Measurements from ENCODE around the gene IGFBP3. TPM values are rescaled to one million over a fixed set of nuclear protein-coding genes. Genes with fewer than 3 reads are reported as not detected.

Gene IGFBP3
- total and polyA plus RNA-seq, 2 of the 13 experiments (the other 11 are each of a cell fraction or from before 2014, with no cell fraction given), result 57.5 TPM; not detected in 1

DNA sequence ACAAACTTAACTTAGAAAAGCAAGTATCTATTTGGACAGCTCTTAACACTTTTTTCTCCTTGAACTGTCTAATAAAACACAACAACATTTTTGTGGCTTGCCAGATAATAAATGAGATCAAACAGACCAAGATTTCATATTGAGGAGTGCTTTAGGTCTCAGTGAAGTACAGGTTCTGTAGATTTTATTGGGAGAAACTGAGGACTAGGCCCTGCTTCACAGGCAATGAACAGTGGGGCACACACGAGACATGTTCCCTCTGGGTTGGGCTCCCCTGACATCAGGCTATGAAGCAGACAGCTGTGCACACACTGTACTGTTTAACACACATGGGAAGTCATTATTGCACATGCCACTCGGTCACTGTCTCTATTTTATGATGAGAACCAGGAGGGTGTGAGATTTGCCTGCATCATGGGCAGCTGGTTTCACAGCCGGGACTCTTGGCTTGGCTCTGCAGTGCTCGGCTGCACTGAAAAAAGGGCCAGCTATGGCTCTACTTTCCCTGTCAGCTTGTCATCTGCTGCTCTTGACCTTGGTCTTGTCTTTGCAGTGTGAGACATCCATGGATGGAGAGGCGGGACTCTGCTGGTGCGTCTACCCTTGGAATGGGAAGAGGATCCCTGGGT lies 28.6 kb downstream of the IGFBP3 start (continued):
- TF ChIP-seq POGZ (CRISPR knock-in tag; IDR thresholded peaks at IDR 0.05) (peak; percentile 28; the same call in 1 of the 2 replicates), PRDM4 (CRISPR knock-in tag; IDR thresholded peaks at IDR 0.05; ENCODE audit: borderline replicate concordance) (no peak), SP1 (IDR thresholded peaks at IDR 0.05) (no peak), SP1 (CRISPR knock-in tag; IDR thresholded peaks at IDR 0.05) (no peak), RNF2 (conservative IDR thresholded peaks at IDR 0.05; ENCODE audit: low read depth) (no peak), U2AF2 (IDR thresholded peaks at IDR 0.05; ENCODE audit: low read depth, low read length) (no peak), ZKSCAN8 (CRISPR knock-in tag; IDR thresholded peaks at IDR 0.05; ENCODE audit: borderline replicate concordance) (no peak), TEAD3 (CRISPR knock-in tag; optimal IDR thresholded peaks at IDR 0.05; ENCODE audit: borderline replicate concordance) (peak; percentile 52), MTA3 (CRISPR knock-in tag; IDR thresholded peaks at IDR 0.05) (no peak), YEATS2 (CRISPR knock-in tag; IDR thresholded peaks at IDR 0.05; ENCODE audit: borderline replicate concordance) (no peak), PRPF4 (IDR thresholded peaks at IDR 0.05; ENCODE audit: low read depth, low read length, poor library complexity, severe bottlenecking) (no peak), NFE2L1 (CRISPR knock-in tag; IDR thresholded peaks at IDR 0.05; ENCODE audit: borderline replicate concordance) (no peak; the same call in 1 of the 2 replicates), SRF (IDR thresholded peaks at IDR 0.05; ENCODE audit: low read depth, low read length) (no peak), MEF2D (CRISPR knock-in tag; IDR thresholded peaks at IDR 0.05) (no peak), ZNF10 (CRISPR knock-in tag; IDR thresholded peaks at IDR 0.05; ENCODE audit: borderline replicate concordance, low read depth) (no peak), MAFK (conservative IDR thresholded peaks at IDR 0.05 in 1 of 2, IDR thresholded peaks at IDR 0.05 in 1 of 2; ENCODE audit: low read length in 2 of 2) (no peak), ZNF496 (CRISPR knock-in tag; IDR thresholded peaks at IDR 0.05; ENCODE audit: insufficient replicate concordance) (no peak), SRSF1 (optimal IDR thresholded peaks at IDR 0.05; ENCODE audit: low read depth, low read length) (no peak), ZNF839 (CRISPR knock-in tag; IDR thresholded peaks at IDR 0.05; ENCODE audit: borderline replicate concordance) (peak; percentile 58; the same call in 1 of the 2 replicates)
- TF ChIP-seq, protein P1, sequence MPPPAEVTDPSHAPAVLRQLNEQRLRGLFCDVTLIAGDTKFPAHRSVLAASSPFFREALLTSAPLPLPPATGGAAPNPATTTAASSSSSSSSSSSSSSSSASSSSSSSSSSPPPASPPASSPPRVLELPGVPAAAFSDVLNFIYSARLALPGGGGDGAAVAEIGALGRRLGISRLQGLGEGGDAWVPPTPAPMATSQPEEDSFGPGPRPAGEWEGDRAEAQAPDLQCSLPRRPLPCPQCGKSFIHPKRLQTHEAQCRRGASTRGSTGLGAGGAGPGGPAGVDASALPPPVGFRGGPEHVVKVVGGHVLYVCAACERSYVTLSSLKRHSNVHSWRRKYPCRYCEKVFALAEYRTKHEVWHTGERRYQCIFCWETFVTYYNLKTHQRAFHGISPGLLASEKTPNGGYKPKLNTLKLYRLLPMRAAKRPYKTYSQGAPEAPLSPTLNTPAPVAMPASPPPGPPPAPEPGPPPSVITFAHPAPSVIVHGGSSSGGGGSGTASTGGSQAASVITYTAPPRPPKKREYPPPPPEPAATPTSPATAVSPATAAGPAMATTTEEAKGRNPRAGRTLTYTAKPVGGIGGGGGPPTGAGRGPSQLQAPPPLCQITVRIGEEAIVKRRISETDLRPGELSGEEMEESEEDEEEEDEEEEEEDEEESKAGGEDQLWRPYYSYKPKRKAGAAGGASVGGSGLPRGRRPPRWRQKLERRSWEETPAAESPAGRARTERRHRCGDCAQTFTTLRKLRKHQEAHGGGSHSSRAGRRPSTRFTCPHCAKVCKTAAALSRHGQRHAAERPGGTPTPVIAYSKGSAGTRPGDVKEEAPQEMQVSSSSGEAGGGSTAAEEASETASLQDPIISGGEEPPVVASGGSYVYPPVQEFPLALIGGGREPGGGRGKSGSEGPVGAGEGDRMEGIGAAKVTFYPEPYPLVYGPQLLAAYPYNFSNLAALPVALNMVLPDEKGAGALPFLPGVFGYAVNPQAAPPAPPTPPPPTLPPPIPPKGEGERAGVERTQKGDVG (CRISPR knock-in tag; IDR thresholded peaks at IDR 0.05; ENCODE audit: borderline replicate concordance), result no peak
- TF ChIP-seq, protein P2, sequence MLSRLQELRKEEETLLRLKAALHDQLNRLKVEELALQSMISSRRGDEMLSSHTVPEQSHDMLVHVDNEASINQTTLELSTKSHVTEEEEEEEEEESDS (CRISPR knock-in tag; IDR thresholded peaks at IDR 0.05; ENCODE audit: borderline replicate concordance), result no peak

Data from HepG2 (cell line).